ENCODE data around the gene HPN. TPM values are rescaled to one million over a fixed set of nuclear protein-coding genes. Genes with fewer than 3 reads are reported as not detected.

The HPN gene
- total and polyA plus RNA-seq, 2 of the 13 experiments (the other 11 are each of a cell fraction or from before 2014, with no cell fraction given) = 46.7 to 261 TPM

- no peak for ATAC-seq
- Histone ChIP-seq H3K79me2 (ENCODE audit: insufficient read depth, low read length) (no peaks in the 10 kb centered on the region), H2AFZ (ENCODE audit: low read length) (no peak overlapping the region), H3K27ac (ENCODE audit: extremely low read length, insufficient read depth, low read length) (no peak overlapping the region), H3K4me3 (replicated peaks in 1 of 3; ENCODE audit: insufficient read depth in 1 of 3, low read depth in 2 of 3, low read length in 3 of 3) (no peak overlapping the region), H3K36me3 (replicated peaks in 1 of 2; ENCODE audit: control insufficient read depth in 1 of 2, insufficient read depth in 2 of 2, low read length in 2 of 2) (peaks cover 34 to 82% of the 10 kb centered on the region in 2 experiments), H3K9me3 (ENCODE audit: low read length) (no peaks in the 10 kb centered on the region), H3K27me3 (ENCODE audit: control insufficient read depth in 1 of 2, insufficient read depth in 2 of 2, low read length in 2 of 2) (no peaks in the 10 kb centered on the region), H3K9ac (ENCODE audit: insufficient read depth, low read depth, low read length) (no peak overlapping the region), H3K4me1 (ENCODE audit: insufficient read depth, low read length) (no peaks in the 10 kb centered on the region), H4K20me1 (ENCODE audit: insufficient read depth, low read length) (0 out of 2 replicates have a peak, but pooled peaks cover 9% of the 10 kb centered on the region), H3K4me2 (ENCODE audit: low read depth, low read length) (no peak overlapping the region)
- no peak for FAIRE-seq
- 100% methylated on average over 10 of the region's 10 CpGs for WGBS (ENCODE audit: low lambda C conversion rate)
- no TSS peak for BruUV-seq (replicated peaks)
- DNase-seq (ENCODE audit: low spot score) = no peak
- no peak for TF ChIP-seq TBX2 (CRISPR knock-in tag; IDR thresholded peaks at IDR 0.05; ENCODE audit: borderline replicate concordance)
- TF ChIP-seq DBP (CRISPR knock-in tag; IDR thresholded peaks at IDR 0.05; ENCODE audit: not compliant biosample characterization) = no peak
- no peak for TF ChIP-seq ATF1 (CRISPR knock-in tag; IDR thresholded peaks at IDR 0.05)
- TF ChIP-seq ARHGAP35 (CRISPR knock-in tag; IDR thresholded peaks at IDR 0.05; ENCODE audit: borderline replicate concordance) = no peak
- TF ChIP-seq NFE2L1 (CRISPR knock-in tag; IDR thresholded peaks at IDR 0.05; ENCODE audit: borderline replicate concordance) = no peak
- no peak for TF ChIP-seq SNAPC5 (CRISPR knock-in tag; IDR thresholded peaks at IDR 0.05; ENCODE audit: borderline replicate concordance)
- TF ChIP-seq SP1 (IDR thresholded peaks at IDR 0.05) = no peak
- no peak for TF ChIP-seq SP1 (CRISPR knock-in tag; IDR thresholded peaks at IDR 0.05)
- no peak for TF ChIP-seq MAX (IDR thresholded peaks at IDR 0.05)
- TF ChIP-seq TIGD3 (CRISPR knock-in tag; IDR thresholded peaks at IDR 0.05; ENCODE audit: borderline replicate concordance) = no peak
- no peak for TF ChIP-seq SIN3A (IDR thresholded peaks at IDR 0.05; ENCODE audit: borderline replicate concordance, low read depth, low read length)
- POLR2A ChIA-PET = no interaction called here
- intact Hi-C loops (cut with micrococcal nuclease; ENCODE audit: unreplicated experiment) = no loop called here
- in situ Hi-C loops (cut with HindIII; ENCODE audit: extremely low pct_ligation_motif_present, low pct_unique_long_range_greater_than_20kb) = no loop called here
- CTCF ChIA-PET (ENCODE audit: low intra/inter-chr PET ratio, low total read pairs) = no interaction called here
Observed at GRCh38 chr19:35021016-35021415, 20.5 kb upstream of the HPN start.
